ENCODE data around the gene FOXD3. TPM values are rescaled to one million over a fixed set of nuclear protein-coding genes. Genes with fewer than 3 reads are reported as not detected.
A peak's percentile ranks its signal among the peaks of the same experiment; 100 is the strongest.

FOXD3 gene
- total RNA-seq, 1 experiment from 2014 or later = 25.8 TPM

GRCh38 chr1:63328122-63328521, 5.8 kb downstream of the FOXD3 start:
- Histone ChIP-seq H4K91ac (ENCODE audit: insufficient read length, low read depth, low read length) (no peak overlapping the region), H4K5ac (ENCODE audit: insufficient read length, low read depth, low read length) (no peak overlapping the region), H2BK120ac (ENCODE audit: low read depth, low read length, poor library complexity, severe bottlenecking) (no peak overlapping the region), H3K23me2 (ENCODE audit: insufficient read length, low read depth, low read length, poor library complexity, severe bottlenecking) (peaks cover 38% of the 10 kb centered on the region), H2AK5ac (ENCODE audit: insufficient read length, low read length) (no peak overlapping the region), H3K4ac (ENCODE audit: low read depth, low read length) (no peak overlapping the region), H3K14ac (ENCODE audit: insufficient read depth, low read length) (no peak overlapping the region; the same call in 1 of the 2 replicates), H2BK15ac (ENCODE audit: low read depth, low read length) (no peak overlapping the region), H3K27ac (ENCODE audit: insufficient read length, low read depth, low read length) (no peak overlapping the region), H3K18ac (ENCODE audit: insufficient read length, low read depth, low read length) (no peak overlapping the region), H4K8ac (replicated peaks; ENCODE audit: insufficient read length, low read depth, low read length) (no peak overlapping the region), H3K9ac (ENCODE audit: extremely low read depth, insufficient read length, low read length) (no peak overlapping the region), H3K56ac (ENCODE audit: insufficient read length, low read depth, low read length) (no peak overlapping the region), H3K27me3 (ENCODE audit: insufficient read depth, low read length) (peaks cover 14% of the 10 kb centered on the region; the same call in 1 of the 2 replicates), H3K79me2 (ENCODE audit: insufficient read depth, low read length) (no peaks in the 10 kb centered on the region; the same call in 1 of the 2 replicates), H2BK20ac (ENCODE audit: low read depth, low read length, poor library complexity, severe bottlenecking) (no peak overlapping the region), H2BK12ac (ENCODE audit: insufficient read length, low read depth, low read length) (no peak overlapping the region), H3K4me1 (ENCODE audit: insufficient read depth, low read length) (peaks cover 19% of the 10 kb centered on the region; the same call in 1 of the 2 replicates), H2BK5ac (ENCODE audit: insufficient read length, low read length) (no peak overlapping the region), H2AFZ (ENCODE audit: low read length) (no peak overlapping the region), H3K23ac (ENCODE audit: insufficient read length, low read depth, low read length) (no peak overlapping the region), H3K4me2 (ENCODE audit: insufficient read depth, insufficient read length, low read length) (peak overlapping the region; percentile 83), H3T11ph (ENCODE audit: low read length) (no peak overlapping the region), H4K20me1 (ENCODE audit: control insufficient read depth, insufficient read depth, insufficient read length) (no peaks in the 10 kb centered on the region), H3K9me3 (ENCODE audit: control insufficient read depth, low read depth, low read length) (no peaks in the 10 kb centered on the region), H3K79me1 (ENCODE audit: insufficient read depth, low read depth, low read length, poor library complexity, severe bottlenecking) (no peaks in the 10 kb centered on the region)
- peaks cover 0 to 2% of the 10 kb centered on the region in 2 experiments; a peak in 3 of 5 replicates for H3K9me3 Mint-ChIP-seq
- peak overlapping the region in 2 of 3 experiments; percentile 2 to 50; a peak in 2 of 7 replicates for H3K27ac Mint-ChIP-seq
- peak overlapping the region in 1 of 2 experiments; percentile 96; a peak in 2 of 5 replicates for H3K4me3 Mint-ChIP-seq
- peaks cover 0 to 3% (median 0%) of the 10 kb centered on the region in 3 experiments; a peak in 3 of 7 replicates for H3K36me3 Mint-ChIP-seq (ENCODE audit: insufficient read depth in 1 of 3, low read depth in 3 of 3)
- H3K4me1 Mint-ChIP-seq = peaks cover 53 to 64% of the 10 kb centered on the region in 2 experiments
- no peak for TF ChIP-seq CTCF (conservative IDR thresholded peaks at IDR 0.05)
- peak; percentile 37 for DNase-seq
- H3K27me3 Mint-ChIP-seq (ENCODE audit: low read depth) = peaks cover 89% of the 10 kb centered on the region
- WGBS (ENCODE audit: extremely low coverage, insufficient read length, low lambda C conversion rate) = no CpG with 5 or more reads among the region's 8 CpGs

All from H9 (cell line).